GM18520 (cell line): ENCODE measurements around the gene CLCA1.

ENCODE experiments used
- ATAC-seq: cut with Tn5 transposase; IDR thresholded peaks from one replicate; pipeline ENCODE4 v1.9.1; 2021; ENCODE audit not compliant: unreplicated experiment

Gene CLCA1

GRCh38 chr1:86468501-86468977, at the start of gene CLCA1:
TSS of gene CLCA1 (plus strand) at chr1:86468927. CDS start at chr1:86468972, 45 bp downstream.
- no peak for ATAC-seq

GRCh38 chr1:86419277-86419903, 49.3 kb upstream of the CLCA1 start:
- ATAC-seq: peak; percentile 84

DNA sequence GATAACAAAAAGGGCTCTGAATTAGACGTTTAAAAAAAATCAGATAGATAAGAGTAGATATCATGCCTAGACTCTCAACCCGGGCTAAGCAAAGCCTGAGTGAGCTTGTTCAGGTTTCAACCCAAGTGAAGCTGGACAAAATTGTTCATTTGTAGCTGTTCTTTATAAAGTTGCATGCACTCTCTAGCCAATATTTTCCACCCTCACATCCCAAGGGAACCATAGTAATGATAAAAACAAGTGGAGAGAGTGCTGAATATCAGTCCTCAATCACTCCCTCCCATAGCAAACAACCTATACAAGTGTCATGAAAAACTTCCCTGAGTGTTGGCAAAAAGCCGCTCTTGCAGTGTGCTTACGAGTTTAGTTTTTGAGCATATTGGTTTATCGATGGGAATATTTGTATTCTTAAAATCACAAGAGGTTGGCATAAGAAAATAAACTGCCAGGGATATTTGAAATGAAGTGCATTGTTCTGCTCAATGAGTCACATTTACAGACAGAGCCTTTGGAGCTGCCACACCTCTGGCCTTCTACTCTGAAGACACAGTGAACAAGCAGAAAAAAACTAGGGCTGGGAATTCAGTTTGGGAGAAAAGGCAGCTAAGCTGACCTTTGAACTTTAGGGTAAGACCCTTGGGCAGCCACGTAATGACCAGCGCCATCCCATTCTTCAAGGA, 47.0 kb upstream of the CLCA1 start:
- ATAC-seq: no peak

- no peak for ATAC-seq
Observed at GRCh38 chr1:86423473-86423872, 45.3 kb upstream of the CLCA1 start.

GRCh38 chr1:86423873-86424272, 44.9 kb upstream of the CLCA1 start, which contains the start of gene CLCA2:
TSS of gene CLCA2 (plus strand) at chr1:86424171. CDS start at chr1:86424248, 77 bp downstream.
- ATAC-seq: no peak

DNA sequence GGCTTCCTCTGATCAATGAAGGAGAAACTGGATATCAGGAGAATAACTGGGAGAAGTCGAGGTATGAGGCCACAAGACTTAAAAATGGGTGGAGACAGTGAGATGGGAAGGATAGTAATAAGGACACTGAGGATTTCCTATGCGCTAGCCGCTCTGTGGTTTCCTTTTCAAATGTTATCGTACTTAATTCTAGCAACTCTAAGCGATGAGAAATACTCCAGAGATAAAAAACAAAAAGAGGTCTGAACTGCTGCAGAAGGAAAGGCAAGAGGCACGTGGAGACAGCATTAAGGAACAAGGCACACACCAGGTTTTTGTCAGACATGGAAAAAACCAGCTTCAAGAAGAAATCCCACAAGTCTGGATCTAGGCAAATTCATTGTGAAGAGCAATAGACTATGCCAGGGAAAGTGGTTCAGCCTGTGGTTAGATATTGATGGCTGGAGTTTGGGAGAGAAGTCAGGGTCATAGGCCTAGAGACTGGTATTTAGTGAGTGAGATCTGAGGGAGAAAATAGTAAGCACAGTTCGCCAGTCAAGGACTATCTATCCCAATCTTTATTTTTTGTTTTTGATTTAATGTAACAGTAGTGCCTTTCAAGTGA, 39.5 kb upstream of the CLCA1 start:
- ATAC-seq: no peak

DNA sequence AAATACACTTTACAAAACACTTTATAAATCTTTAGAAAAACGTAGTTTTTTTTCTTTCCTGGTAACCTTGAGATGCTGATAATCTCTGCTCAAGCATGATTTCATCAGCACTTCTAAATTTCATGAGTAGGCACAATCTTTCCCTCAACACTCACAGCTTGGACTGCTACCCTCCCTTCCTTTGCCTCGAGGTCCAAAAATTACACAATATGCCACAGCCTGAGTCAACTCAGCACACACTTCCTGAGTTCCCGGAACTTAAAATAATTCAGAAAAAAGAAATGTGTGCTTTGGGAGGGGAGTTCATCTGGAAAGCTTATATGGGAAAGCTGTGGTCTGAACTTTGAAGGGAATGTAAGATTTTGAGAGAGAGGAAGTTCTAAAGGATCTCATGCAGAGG, 38.9 kb upstream of the CLCA1 start:
- ATAC-seq: no peak

DNA sequence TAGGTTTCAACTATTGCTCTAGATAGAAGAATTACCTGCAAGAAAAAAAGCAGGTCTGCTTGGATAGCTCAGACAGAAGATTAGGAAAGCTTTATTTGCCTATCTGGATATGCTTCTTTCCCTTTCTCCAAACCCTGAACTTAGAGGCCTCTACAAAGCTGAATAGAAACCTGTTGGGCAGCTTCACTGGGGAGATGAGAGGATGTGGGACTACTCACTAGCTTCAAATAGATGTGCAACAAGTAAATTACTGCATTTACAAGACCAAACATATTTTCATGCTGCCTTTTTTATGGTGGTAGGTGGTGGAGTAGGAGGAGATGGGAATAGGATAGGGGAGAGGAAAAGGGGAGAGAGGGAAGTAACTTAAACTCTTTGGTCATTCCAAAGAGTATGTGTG, 38.4 kb upstream of the CLCA1 start:
- ATAC-seq: no peak

DNA sequence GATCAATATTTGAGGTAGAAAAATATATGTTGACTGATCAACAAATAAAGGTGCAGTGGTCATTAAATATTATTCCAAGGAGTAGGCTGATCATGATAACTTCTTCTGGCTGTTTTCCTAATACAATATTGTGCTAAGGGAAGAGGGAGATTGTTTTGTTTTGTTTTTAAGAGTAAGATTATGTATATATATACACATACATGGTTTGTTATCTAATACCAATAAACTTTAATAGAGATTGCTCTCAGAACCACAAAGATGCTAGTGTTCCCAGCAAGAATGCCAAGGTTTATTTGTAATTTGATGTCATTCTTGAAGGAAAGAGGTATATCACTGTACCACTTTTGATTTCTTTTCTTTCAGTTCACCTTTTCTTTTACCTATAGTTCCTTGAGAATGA, 34.7 kb upstream of the CLCA1 start:
- no peak for ATAC-seq

- ATAC-seq: no peak
Observed at GRCh38 chr1:86435327-86435726, 33.4 kb upstream of the CLCA1 start.

- ATAC-seq: no peak
Observed at GRCh38 chr1:86436041-86436440, 32.7 kb upstream of the CLCA1 start.

- ATAC-seq: no peak
Observed at GRCh38 chr1:86441581-86441980, 27.1 kb upstream of the CLCA1 start.

DNA sequence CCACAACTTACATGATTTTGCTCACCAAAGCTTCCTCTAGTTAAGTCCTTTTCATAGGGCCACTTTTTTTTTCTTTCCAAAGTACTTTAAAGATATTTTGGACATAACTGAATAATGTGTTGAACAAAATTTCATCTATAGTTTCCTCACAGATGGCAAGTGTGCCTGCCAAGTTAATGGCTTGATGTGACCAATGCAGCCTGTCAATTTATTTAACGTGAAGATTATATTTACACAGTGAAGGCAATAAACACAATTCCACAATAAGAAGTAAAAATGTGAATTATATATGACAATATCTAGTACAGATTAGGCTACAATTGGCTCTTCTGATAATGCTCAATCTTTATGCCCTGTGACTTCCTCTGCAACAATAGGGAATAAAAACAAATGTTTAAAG, 26.7 kb upstream of the CLCA1 start:
- no peak for ATAC-seq

DNA sequence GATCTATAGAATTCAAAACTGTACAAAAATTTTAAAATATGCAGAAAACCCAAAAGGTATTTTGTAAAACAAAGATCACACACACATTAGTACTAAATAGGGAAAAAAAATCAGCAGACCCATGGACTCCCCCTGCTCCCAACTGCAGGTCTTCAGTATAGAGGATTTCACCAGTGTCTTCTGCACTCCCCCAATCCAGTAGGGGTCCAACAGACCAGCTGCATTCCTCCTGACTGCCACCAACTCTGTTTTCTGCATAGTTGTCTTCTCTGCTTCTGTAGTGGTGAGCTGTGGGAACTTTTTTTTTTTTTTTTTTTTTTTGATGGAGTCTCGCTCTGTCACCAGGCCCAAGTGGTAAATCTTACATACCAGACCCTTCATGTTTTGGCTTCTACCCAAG, 22.8 kb upstream of the CLCA1 start:
- no peak for ATAC-seq

GRCh38 chr1:86447198-86447790, 21.4 kb upstream of the CLCA1 start:
- no peak for ATAC-seq

GRCh38 chr1:86448670-86449069, 20.1 kb upstream of the CLCA1 start:
- ATAC-seq: no peak

DNA sequence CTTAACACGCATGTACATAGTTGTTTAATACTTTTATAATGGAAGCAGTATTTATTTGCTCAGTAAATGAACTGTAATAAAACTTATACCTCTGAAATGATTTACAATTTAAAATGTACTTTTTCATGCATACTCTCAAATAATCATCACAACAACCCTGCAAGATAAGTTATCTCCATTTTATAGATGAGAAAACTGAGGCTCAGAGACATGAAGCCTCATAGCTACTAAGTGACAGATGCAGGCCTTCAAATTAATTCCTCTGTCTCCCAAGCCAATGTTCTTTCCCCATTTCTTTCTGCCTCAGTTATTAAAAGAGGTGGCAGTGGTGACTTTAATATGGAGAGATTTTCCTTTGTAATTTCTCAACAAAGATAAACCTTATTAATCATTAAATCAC, 19.6 kb upstream of the CLCA1 start:
- ATAC-seq: no peak

- ATAC-seq: no peak
Observed at GRCh38 chr1:86450847-86451246, 17.9 kb upstream of the CLCA1 start.

DNA sequence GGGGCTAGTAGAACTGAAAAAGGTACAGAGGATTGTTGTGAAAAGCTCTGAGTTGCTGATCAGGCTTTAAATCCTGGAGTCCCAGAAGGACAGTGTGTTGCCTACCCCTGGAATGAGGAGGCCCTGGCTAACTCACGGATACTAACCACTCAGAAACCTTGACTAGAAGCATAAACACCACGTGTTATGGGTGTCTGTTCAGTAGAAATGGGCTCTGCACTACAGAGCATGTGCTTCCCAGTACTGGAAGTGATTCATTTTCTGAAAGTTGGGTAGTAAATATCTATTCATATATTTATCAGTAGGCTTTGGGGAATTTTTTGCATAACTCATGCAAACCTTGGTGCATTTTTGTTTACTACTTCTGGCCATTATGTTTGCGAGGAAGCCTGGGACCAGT, 15.1 kb upstream of the CLCA1 start:
- no peak for ATAC-seq

DNA sequence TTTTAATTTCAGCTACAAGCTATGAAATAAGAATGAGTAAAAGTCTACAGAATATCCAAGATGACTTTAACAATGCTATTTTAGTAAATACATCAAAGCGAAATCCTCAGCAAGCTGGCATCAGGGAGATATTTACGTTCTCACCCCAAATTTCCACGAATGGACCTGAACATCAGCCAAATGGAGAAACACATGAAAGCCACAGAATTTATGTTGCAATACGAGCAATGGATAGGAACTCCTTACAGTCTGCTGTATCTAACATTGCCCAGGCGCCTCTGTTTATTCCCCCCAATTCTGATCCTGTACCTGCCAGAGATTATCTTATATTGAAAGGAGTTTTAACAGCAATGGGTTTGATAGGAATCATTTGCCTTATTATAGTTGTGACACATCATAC, 13.7 kb upstream of the CLCA1 start:
- ATAC-seq: no peak

DNA sequence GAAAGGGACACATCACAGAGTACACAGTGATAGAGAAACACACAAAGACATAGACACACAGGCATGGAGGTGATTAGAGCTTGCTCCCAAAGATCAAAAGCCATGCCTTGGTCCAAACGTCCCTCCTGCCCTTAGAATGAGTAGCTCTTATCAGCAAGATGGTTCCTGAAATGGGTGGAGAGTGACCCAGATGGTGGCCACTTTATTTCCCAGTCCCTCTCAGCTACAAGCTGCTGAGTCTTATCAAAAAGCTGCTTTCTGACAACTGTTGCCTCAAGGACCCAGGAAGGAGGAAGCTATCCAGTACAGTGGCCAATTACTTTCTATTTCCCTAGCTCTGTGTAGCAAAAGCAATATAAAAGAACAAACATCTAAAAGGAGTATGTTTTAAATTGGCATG, 7.7 kb upstream of the CLCA1 start:
- ATAC-seq: no peak

DNA sequence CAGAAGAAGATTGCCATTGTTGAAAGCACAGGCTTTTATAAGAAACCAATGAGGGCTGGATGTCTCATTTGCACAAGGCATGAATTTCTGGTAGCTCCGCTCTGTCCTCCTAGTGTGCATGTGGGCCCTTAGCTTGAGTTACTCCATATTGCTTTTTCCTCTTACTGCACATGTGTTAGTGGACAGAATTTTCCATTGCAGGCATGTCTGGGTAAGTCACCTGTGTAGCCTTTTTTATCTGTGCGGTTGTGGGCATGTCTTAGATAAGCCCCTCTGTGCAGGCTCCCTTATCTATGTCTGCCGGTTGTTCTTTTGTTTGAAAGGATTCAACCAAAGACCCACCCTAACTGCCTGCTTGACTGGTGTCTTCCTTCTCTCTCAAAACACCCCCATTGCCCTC, 7.2 kb upstream of the CLCA1 start:
- ATAC-seq: no peak
